HG03520 (cell line): ENCODE data around the gene BST1.
"Not testable (repeated sequence)": the region's sequence is repeated elsewhere in the genome, so short reads cannot be mapped to it uniquely, and the experiment has no call there.

Source experiments
- ATAC-seq: cut with Tn5 transposase; IDR thresholded peaks from one replicate; pipeline ENCODE4 v1.9.1; 2021; ENCODE audit warnings: mild to moderate bottlenecking, moderate library complexity; ENCODE audit not compliant: unreplicated experiment

Gene BST1

GRCh38 chr4:15706646-15707362 lies 3.9 kb downstream of the BST1 start:
- no peak for ATAC-seq

- ATAC-seq = no peak
Measured at GRCh38 chr4:15707363-15707715, 4.5 kb downstream of the BST1 start.

GRCh38 chr4:15711762-15712161 lies 8.9 kb downstream of the BST1 start:
- ATAC-seq = no peak

- ATAC-seq = no peak
Measured at GRCh38 chr4:15712214-15712613, 9.3 kb downstream of the BST1 start.

GRCh38 chr4:15714141-15714540 lies 11.3 kb downstream of the BST1 start:
- ATAC-seq = no peak

- ATAC-seq = no peak
Measured at GRCh38 chr4:15714646-15715435, 12.0 kb downstream of the BST1 start.

- ATAC-seq = no peak
Measured at GRCh38 chr4:15716115-15716514, 13.2 kb downstream of the BST1 start.

- ATAC-seq = no peak
Measured at GRCh38 chr4:15717086-15717485, 14.2 kb downstream of the BST1 start.

- no peak for ATAC-seq
Measured at GRCh38 chr4:15717657-15718416, 15.0 kb downstream of the BST1 start.

- no peak for ATAC-seq
Measured at GRCh38 chr4:15718465-15718864, 15.6 kb downstream of the BST1 start.

- ATAC-seq = no peak
Measured at GRCh38 chr4:15718959-15719358, 16.1 kb downstream of the BST1 start.

GRCh38 chr4:15719506-15719905 lies 16.6 kb downstream of the BST1 start:
- ATAC-seq = no peak

- no peak for ATAC-seq
Measured at GRCh38 chr4:15720851-15721250, 18.0 kb downstream of the BST1 start.

- ATAC-seq = no peak
Measured at GRCh38 chr4:15725608-15726007, 22.7 kb downstream of the BST1 start.

GRCh38 chr4:15729910-15730533 lies 27.2 kb downstream of the BST1 start:
- ATAC-seq = no peak

- ATAC-seq = not testable (repeated sequence)
Measured at GRCh38 chr4:15733061-15733460, 30.2 kb downstream of the BST1 start.

GRCh38 chr4:15735536-15735935 lies 32.7 kb downstream of the BST1 start:
- no peak for ATAC-seq

- ATAC-seq = no peak
Measured at GRCh38 chr4:15736514-15737050, 33.7 kb downstream of the BST1 start.

GRCh38 chr4:15737255-15737654 lies 34.4 kb downstream of the BST1 start:
- ATAC-seq = no peak

- ATAC-seq = no peak
Measured at GRCh38 chr4:15738877-15739276, 36.0 kb downstream of the BST1 start.
